GM21381 (cell line): Measurements from ENCODE around the gene DPAGT1.

Source experiments
- ATAC-seq: cut with Tn5 transposase; IDR thresholded peaks from one replicate; pipeline ENCODE4 v1.9.1; 2021; ENCODE audit warnings: mild to moderate bottlenecking, moderate library complexity; ENCODE audit not compliant: unreplicated experiment

DPAGT1 gene

DNA sequence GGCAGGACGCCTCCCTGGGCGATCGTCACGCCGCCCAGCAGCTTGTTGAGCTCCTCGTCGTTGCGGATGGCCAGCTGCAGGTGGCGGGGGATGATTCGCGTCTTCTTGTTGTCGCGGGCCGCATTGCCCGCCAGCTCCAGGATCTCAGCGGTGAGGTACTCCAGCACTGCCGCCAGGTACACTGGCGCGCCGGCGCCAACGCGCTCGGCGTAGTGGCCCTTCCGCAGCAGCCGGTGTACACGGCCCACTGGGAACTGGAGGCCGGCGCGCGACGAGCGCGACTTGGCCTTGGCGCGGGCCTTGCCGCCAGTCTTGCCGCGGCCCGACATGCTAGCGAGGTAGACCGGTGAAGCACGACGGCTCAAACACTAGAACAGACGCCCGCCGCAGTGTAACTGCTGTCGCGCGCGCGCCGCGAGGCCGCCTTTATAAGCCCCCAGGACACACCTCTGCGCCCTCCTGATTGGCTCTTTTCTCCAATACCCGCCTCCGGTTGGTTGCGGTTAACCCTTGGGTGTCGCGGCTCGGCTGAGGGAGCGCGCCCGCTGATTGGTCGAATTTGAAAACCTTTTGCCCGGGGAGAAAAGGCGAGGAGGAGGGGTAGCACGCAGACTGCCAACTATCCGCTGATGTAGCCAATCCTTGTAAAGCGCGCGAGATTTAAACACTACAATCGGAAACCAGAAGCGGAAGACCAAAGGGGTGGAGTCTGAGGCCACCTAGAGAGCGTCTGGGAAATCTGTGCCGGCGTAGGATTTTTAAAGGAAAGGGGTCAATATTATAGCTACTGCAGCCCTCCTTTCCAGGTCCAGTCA is 6.4 kb downstream of the DPAGT1 start:
- ATAC-seq: peak; percentile 72

DNA sequence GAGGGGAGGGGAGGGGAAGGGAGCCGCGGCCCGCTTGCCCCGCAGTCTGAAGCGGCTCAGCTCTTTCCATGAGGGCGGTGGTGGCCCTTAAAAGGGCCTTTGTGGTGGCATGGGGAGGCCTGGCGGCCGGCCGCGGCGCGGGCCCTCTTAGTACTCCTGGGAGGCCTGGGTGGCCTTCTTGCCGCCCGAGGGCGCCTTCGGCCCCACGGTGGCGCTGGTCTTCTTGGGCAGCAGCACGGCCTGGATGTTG is 6.9 kb downstream of the DPAGT1 start:
- peak; percentile 36 for ATAC-seq

DNA sequence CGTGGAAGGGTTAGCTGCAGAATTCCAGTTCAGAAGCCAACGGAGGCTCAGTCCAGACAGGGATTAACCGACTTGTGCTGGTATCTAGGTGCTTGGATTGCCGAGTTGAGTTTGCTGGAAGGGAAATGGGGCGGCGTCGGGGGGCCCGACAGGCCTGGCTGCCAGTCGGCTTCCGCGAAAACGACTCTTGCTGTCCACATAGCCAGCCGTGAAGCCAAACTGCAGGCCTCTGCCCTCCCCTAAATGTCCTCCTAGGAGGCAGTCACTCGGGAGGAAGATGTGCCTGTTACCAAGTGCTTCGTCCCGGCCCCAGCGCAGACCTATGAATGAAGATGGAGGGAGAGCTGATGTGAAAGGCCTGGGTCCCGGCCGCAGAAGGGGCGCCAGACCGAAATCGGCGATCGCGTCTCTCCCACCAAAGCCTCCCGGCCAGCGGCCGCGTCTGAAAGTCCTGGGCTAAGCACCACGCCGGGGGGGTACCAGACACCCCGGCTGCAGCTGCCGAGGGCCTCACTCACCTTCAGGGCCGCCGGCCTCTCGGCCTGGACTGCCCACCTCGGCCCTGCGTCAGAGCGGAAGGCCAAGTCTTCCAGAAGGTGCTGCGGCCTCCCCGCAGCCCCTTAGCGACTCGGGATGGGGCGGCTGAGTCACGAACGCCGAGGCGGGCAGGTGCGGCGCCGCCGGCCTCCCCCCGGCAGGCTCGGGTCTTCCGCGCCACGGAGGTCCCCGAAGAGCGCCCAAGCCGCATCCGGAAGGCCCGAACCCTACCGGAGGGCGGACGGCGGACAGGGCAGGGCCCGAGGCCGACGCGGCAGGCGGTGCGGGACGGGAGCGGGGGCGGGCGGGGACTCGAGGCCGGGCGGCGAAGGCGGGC is 7.5 kb downstream of the DPAGT1 start:
- ATAC-seq: peak; percentile 5

DNA sequence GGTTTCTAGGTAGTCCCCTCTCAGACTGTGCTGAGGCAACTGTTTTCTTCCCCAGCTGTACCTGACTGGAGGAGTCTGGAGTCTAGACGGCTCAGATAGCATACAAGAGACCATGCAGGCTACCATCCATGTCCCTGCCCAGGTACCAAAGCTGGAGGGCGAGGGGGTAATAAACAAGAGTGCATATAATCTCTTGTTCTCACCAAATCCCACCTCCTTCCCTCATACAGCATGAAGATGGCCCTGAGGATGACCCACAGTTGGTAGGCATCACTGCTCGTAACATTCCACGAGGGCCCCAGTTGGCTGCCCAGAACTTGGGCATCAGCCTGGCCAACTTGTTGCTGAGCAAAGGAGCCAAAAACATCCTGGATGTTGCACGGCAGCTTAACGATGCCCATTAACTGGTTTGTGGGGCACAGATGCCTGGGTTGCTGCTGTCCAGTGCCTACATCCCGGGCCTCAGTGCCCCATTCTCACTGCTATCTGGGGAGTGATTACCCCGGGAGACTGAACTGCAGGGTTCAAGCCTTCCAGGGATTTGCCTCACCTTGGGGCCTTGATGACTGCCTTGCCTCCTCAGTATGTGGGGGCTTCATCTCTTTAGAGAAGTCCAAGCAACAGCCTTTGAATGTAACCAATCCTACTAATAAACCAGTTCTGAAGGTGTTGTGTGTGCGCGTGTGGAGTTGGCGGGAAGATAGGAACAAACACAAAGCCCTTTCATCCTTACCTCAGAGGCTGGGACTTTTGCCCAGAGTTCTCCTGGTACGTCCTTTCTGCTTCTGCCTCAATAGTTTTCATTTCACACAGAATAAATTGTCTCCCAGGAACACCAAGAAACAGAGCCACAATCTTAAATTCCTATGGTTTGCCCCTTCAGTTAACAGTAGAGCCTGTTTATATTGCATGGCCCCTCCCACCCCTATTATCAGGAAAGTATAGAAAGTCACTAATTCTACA is 8.5 kb downstream of the DPAGT1 start:
- ATAC-seq: no peak

DNA sequence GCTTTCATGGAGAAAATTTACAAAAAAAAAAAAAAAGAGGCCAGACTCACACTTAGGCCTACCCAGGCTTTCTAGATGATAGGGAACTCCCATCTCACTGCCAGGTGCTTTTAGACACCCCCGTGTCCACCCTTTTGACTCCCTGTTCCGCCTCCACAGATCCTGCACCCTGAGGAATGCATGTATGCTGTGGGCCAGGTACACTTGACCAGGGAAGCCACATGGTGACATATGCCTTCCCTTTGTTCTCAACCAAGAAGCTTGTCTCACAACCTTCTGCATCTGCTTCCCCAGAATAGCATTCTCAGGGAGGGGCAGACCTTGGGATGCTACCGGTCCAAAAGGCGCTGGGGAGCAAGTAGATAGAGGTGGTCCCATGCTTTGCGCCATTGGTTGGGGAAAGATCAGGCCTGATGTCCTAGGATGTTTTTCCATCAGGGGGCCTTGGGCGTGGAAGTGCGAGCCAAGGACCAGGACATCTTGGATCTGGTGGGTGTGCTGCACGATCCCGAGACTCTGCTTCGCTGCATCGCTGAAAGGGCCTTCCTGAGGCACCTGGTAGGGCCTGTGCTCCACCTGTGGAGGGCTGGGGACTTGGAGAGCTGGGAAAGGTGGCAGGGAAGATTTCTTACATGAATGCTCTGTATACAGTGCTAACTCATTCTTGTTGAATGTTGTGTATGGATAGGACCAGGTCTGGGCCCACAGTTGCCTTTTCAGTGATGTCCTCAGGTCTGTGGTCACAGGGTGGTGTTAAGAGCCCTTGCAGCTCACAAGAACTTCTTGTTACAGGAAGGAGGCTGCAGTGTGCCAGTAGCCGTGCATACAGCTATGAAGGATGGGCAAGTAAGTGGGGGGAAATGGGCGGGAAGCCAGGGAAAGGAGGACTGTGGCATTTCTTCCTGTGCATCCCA is 9.4 kb downstream of the DPAGT1 start:
- ATAC-seq: no peak

DNA sequence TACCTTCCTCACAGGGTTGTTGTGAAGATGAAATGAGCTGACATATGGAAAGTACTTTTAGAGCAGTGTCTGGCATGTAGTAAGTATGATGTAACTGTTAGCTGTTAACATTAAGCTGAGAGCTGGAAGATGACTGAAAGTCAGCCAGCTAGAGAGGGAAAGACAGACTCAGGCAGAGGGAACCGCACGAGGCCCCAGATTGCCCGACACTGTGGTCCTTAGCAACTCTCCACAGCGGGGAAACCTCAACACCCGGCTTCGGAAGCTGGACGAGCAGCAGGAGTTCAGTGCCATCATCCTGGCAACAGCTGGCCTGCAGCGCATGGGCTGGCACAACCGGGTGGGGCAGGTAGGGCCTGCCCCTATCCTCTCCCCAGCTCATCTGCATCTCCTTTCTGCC is 10.5 kb downstream of the DPAGT1 start:
- ATAC-seq: no peak

DNA sequence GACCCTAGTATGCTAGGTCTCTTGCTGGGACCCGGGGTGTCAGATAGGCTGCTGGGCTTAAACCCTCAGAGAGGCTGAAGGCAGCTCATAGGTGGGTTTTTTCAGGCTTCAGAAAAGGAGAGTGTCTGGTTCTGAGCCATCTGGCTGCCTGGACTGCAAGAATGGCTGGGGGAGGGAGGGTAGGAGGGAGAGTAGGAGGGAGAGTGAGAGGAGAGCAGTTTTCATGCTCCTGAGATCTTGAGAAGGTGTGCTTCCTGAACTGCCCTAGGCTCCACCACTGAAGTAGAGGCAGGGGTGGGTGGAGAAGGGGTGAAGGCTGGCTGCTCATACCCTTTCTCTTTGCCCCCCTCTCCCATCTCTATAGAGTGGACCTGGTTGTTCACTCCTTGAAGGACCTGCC is 12.3 kb downstream of the DPAGT1 start:
- no peak for ATAC-seq

DNA sequence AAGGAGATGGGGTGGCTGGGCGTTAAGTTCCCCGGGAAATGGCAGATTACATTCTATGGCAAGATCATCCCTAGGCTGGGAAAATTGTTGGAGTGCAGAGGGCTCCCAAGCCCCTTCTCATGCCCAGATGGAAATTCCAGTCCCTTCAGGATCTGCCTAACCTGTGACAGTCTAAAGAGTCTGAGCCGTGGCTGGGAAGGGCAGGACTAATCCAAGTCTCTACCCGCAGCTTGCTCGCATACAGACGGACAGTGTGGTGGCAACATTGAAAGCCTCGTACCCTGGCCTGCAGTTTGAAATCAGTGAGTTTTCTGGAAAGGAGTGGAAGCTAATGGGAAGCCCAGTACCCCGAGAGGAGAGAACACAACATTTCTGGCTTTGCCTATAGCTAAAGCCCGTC is 13.2 kb downstream of the DPAGT1 start:
- ATAC-seq: no peak

DNA sequence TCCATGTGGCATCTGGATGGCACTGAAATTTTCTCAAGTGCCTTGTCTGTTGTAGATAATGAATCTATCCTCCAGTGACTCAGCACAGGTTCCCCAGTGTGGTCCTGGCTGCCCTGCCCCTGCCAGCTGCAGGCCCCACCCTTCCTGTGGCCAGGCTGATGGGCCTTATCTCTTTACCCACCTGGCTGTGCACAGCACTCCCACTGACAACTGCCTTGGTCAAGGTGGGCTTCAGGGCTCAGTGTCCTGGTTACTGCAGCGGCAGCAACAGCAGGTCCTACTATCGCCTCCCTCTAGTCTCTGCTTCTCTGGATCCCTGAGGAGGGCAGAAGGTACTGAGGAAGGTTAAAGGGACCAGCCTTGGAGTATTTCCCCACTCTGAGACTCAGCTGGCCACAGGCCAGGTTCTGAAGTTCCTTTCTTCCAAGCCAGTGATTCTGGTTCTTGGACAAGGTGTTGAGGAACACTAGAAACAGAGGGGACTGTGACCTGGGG is 13.9 kb downstream of the DPAGT1 start:
- ATAC-seq: no peak

DNA sequence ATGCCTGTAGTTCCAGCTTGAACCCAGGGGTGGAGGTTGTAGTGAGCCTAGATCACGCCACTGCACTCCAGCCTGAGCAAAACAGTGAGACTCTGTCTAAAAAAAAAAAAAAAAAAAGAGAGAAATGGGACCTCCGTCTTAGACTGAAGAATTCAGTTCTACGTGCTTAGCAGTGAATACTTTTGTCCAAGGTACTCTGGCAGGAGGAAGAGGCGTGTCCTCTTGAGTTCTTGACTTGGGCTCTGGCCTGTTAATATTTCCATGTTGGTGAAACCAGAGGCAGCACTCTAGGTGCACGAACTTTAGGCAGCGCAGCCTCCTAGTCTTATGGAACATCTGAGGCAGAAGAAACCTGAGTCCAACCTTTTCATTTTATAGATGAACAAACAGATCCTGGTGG is 14.5 kb downstream of the DPAGT1 start:
- no peak for ATAC-seq

DNA sequence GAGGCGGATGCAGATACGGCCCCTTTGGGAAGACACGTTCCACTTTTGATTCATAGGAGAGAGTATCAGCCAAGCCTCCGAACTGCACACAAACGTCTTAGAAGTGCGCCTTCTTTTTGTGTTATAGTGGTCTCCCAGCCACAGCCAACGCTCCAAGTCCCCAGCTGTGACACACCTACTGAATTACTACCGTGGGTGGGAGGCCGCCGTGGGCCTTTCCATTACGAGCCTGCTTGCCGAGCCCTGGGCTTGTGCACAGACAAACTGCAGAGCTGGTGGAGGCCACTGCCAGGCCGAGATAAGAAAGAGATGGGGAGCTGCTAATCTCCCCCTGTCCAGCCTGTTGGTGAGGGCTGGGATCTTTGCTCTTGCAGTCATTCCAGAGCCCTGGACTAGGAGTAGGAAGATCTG is 16.2 kb downstream of the DPAGT1 start:
- ATAC-seq: peak; percentile 7

DNA sequence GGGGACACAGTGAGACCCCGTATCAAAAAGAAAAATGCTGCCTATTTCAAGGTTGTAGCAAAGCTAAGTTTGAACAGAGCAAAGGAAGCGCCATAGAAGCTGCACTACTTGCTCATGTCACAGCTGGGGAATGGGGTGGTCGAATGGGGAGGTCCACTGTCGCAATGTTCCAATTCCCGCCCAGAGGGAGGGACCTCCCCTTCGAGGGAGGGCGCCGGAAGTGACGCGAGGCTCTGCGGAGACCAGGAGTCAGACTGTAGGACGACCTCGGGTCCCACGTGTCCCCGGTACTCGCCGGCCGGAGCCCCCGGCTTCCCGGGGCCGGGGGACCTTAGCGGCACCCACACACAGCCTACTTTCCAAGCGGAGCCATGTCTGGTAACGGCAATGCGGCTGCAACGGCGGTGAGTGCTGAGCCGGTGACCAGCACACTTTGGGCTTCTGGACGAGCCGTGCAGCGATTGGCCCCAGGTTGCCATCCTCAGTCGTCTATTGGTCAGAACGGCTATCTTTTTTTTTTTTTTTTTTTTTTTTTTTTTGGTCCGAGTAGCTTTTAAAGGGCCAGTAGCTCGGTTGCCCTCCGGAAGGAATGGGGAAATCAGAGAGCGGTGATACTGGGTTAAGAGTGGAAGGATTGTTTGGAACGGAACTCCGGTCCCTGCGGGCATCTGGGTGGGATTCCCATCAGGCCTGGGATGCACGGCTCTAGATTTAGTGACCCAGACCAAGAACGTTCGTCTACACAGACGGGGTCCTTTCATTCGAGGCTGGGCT is 16.8 kb downstream of the DPAGT1 start, which contains the start of gene HMBS:
TSS of gene HMBS (plus strand) at position 219 of the 774 bp plus-strand sequence. CDS start at position 372, 153 bp downstream.
- peak; percentile 88 for ATAC-seq

DNA sequence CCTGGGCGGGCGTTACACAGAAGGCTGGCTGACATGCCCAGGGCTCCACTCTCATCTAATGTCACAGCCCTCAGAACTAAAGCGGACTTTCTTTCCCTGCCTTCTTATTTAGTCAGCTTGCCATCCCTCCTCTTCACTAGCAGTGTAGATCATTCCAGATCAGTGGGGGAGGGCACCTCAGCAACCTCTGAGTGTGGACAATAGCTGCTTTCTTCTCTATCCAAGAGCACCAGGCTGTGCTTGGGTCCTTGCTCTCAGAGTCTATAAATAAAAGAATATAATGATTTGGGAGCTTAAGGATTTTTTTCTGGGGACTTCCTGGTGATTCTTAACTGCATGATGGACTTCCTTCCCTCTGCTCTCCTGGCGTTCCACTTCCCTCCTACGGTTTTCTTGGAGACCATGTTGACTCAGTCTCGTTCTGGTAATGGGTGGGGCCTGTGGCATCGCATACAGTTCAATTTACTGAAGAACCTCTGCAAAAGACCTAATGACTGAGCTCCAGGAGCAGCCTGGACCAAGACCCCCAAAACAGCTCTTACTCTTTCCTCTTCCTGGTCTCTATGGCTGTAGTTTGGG is 19.9 kb downstream of the DPAGT1 start:
- ATAC-seq: no peak

DNA sequence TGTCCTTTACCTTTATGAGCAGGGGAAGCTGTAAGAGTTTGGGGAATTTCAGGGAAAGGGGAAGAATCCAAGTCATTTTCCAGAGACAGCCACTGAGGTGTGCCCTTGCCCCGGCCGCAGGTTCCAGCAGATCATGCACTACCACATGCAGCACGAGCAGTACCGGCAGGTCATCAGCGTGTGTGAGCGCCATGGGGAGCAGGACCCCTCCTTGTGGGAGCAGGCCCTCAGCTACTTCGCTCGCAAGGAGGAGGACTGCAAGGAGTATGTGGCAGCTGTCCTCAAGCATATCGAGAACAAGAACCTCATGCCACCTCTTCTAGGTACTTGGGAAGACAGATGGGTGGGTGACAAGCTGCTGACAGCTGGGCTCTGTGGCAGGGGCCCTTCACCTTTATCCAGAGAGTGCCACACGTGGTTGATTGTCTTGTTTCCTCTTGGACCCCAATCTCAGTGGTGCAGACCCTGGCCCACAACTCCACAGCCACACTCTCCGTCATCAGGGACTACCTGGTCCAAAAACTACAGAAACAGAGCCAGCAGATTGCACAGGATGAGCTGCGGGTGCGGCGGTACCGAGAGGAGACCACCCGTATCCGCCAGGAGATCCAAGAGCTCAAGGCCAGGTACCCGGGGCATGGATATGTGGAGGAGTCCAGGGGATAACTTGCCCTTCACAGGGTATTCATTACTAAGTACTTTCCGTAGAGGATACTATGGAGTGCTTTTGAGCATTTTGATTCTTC is 22.8 kb downstream of the DPAGT1 start:
- ATAC-seq: no peak

DNA sequence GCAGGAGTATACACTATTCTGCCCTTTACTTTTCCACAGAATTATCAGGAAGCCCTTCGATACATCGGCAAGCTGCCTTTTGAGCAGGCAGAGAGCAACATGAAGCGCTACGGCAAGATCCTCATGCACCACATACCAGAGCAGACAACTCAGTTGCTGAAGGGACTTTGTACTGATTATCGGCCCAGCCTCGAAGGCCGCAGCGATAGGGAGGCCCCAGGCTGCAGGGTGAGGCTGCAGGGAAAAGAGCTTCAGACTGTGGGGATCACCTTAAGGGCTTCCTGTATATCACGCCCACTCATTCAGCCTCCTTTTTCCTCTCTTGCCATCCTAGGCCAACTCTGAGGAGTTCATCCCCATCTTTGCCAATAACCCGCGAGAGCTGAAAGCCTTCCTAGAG is 23.8 kb downstream of the DPAGT1 start:
- ATAC-seq: no peak

DNA sequence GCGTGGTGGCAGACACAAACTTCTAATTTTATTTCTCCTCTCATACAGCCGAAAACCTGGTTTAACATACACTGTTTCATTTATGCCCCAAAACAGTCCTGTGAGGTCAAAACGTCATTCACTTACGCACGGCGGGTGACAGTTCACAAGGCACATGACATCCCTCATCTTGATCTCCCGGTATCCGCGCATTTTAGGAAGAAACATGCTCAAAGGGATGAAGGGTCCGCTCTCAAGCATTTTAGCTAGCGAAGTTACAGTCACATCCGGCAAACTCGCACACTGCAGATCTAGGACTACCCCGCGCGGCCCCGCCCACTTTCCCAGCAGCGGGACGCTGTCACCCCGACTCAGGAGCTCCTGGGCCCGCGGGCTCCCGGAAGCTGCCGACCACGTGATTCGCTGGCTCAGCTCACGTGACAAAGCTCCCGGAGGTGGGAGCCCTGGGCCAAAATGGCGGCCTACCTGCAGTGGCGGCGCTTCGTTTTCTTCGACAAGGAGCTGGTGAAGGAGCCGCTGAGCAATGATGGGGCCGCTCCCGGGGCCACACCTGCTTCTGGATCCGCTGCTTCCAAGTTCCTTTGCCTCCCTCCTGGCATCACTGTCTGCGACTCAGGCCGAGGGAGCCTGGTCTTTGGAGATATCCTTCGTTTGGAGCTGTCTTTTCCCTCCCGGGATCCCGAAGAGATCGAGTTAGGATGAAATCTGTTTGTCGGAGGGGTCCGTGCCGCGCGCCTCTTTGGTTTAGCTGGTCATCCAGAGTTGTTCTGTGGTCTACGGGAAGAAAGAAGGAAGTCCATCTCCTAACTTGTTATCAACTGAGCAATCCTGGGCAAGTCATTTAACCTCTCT is 34.1 kb downstream of the DPAGT1 start, which contains the start of gene VPS11:
TSS of gene VPS11 (plus strand) at position 448 of the 852 bp plus-strand sequence. CDS start at position 454, 6 bp downstream.
- ATAC-seq: peak; percentile 95

DNA sequence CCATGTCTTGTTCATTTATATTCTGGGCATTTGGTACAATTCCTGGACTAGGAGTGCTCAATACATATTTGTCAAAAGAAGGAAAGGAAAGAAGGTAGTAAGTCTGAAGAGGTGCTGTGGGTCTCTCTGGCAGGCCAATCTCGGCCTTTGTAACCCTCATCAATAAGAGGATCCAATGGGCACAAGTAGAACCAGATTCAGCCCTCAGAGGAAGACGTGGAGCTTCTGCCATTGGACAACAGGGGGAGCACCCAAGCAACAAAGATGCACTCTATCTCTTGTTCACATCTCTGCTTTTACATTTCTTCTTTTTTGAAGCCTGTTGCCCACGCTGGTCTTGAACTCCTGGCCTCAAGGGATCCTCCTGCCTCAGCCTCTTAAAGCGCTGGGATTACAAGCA is 36.3 kb downstream of the DPAGT1 start:
- no peak for ATAC-seq
